MCF 10A (cell line): Measurements from ENCODE around the gene ZNF423. TPM values are rescaled to one million over a fixed set of nuclear protein-coding genes. Genes with fewer than 3 reads are reported as not detected.
"Not testable (repeated sequence)": the region's sequence is repeated elsewhere in the genome, so short reads cannot be mapped to it uniquely, and the experiment has no call there.

Source experiments
- BruUV-seq: library from RNA; stranded (reverse); fragments of 400-500 nt; replicated peaks from 2 replicates; lab custom pipeline; 2021; lab: Mats Ljungman, UMichigan
- CTCF ChIA-PET: fragments of 300-600 bp; sonication (Branson Sonifier 250); formaldehyde crosslinking; extraction: SDS; loops from one replicate; lab custom pipeline; 2021; ENCODE audit warnings: antibody characterized with exemption, inconsistent platforms; lab: Yijun Ruan, JAX
- POLR2A ChIA-PET: fragments of 300-600, 350-650 bp; sonication (Branson Sonifier 250); formaldehyde crosslinking; extraction: SDS; loops from one replicate; lab custom pipeline; 2020; ENCODE audit warnings: antibody characterized with exemption, inconsistent platforms; lab: Yijun Ruan, JAX
- DNase-seq: peaks from one replicate; pipeline ENCODE4 v3.0.0-alpha.2; 2018; ENCODE audit not compliant: unreplicated experiment
- H3K27ac Mint-ChIP-seq: one replicate; pipeline ENCODE4 v1.8.0; 2022; ENCODE audit warnings: mild to moderate bottlenecking, low read depth, mixed read lengths; ENCODE audit not compliant: unreplicated experiment
- H3K27me3 Mint-ChIP-seq: one replicate; pipeline ENCODE4 v1.8.0; 2022; ENCODE audit warnings: mixed read lengths; ENCODE audit not compliant: insufficient read depth, unreplicated experiment
- H3K36me3 Mint-ChIP-seq: one replicate; pipeline ENCODE4 v1.8.0; 2022; ENCODE audit warnings: mild to moderate bottlenecking, moderate library complexity, mixed read lengths; ENCODE audit not compliant: insufficient read depth, unreplicated experiment
- H3K4me1 Mint-ChIP-seq: one replicate; pipeline ENCODE4 v1.8.0; 2022; ENCODE audit warnings: mixed read lengths; ENCODE audit not compliant: insufficient read depth, unreplicated experiment
- H3K4me3 Mint-ChIP-seq: one replicate; pipeline ENCODE4 v1.8.0; 2022; ENCODE audit warnings: mild to moderate bottlenecking, moderate library complexity, mixed read lengths; ENCODE audit not compliant: unreplicated experiment
- H3K9me3 Mint-ChIP-seq: one replicate; pipeline ENCODE4 v1.8.0; 2022; ENCODE audit warnings: mixed read lengths; ENCODE audit not compliant: unreplicated experiment
- CTCF ChIP-seq: fragments of 200-600 bp; IDR thresholded peaks from one replicate; pipeline ENCODE4 v1.8.0; 2022; ENCODE audit warnings: antibody characterized with exemption, mild to moderate bottlenecking; ENCODE audit not compliant: unreplicated experiment
- intact Hi-C: fragments of 100-400 bp; cut with micrococcal nuclease; formaldehyde crosslinking; loops from 2 replicates; pipeline ENCODE4 v1.14.1; 2022
- total RNA-seq: library from RNA; stranded (reverse); gene quantifications from 2 replicates; pipeline ENCODE4 v1.2.3, GENCODE V29; 2022

ZNF423 gene
- total RNA-seq, 1 experiment from 2014 or later, result not detected

- H3K36me3 Mint-ChIP-seq, result no peaks in the 10 kb centered on the region
- BruUV-seq, result no TSS peak
- H3K27ac Mint-ChIP-seq, result no peak overlapping the region
- peaks cover 44% of the 10 kb centered on the region for H3K27me3 Mint-ChIP-seq
- DNase-seq, result no peak
- POLR2A ChIA-PET, result no interaction called here
- peaks cover 5% of the 10 kb centered on the region for H3K9me3 Mint-ChIP-seq
- intact Hi-C loops, result no loop called here
- H3K4me1 Mint-ChIP-seq, result no peaks in the 10 kb centered on the region
- TF ChIP-seq CTCF, result no peak
- no peak overlapping the region for H3K4me3 Mint-ChIP-seq
- CTCF ChIA-PET, result interaction anchor here (0.6 to 1.2 kb wide), 2 partner anchors 13 to 187 kb away, joined by 3 read pairs; no protein-coding TSS in a partner anchor
Measured at GRCh38 chr16:49567950-49568349, 288.0 kb downstream of the ZNF423 start.

GRCh38 chr16:49566432-49566831, 289.5 kb downstream of the ZNF423 start:
- no peaks in the 10 kb centered on the region for H3K4me1 Mint-ChIP-seq
- H3K27me3 Mint-ChIP-seq, result peaks cover 45% of the 10 kb centered on the region
- ChIA-PET POLR2A (no interaction called here), CTCF (interaction anchor here (1.6 kb wide), 1 partner anchor 10 kb away, joined by 4 read pairs; no protein-coding TSS in a partner anchor)
- no peaks in the 10 kb centered on the region for H3K36me3 Mint-ChIP-seq
- no peak for TF ChIP-seq CTCF
- intact Hi-C loops, result no loop called here
- DNase-seq, result no peak
- H3K9me3 Mint-ChIP-seq, result no peaks in the 10 kb centered on the region
- no peak overlapping the region for H3K27ac Mint-ChIP-seq
- no peak overlapping the region for H3K4me3 Mint-ChIP-seq
- BruUV-seq, result no TSS peak

- POLR2A ChIA-PET, result interaction anchor here (0.7 kb wide), 1 partner anchor 229 kb away, joined by 3 read pairs; no protein-coding TSS in a partner anchor
- no peak for DNase-seq
- Mint-ChIP-seq H3K27ac (no peak overlapping the region), H3K4me3 (no peak overlapping the region), H3K9me3 (no peaks in the 10 kb centered on the region), H3K27me3 (peaks cover 57% of the 10 kb centered on the region), H3K36me3 (no peaks in the 10 kb centered on the region), H3K4me1 (no peaks in the 10 kb centered on the region)
- TF ChIP-seq CTCF, result no peak
- CTCF ChIA-PET, result interaction anchor here (0.6 to 1.5 kb wide), 2 partner anchors 9 to 25 kb away, joined by 4 to 12 read pairs; no protein-coding TSS in a partner anchor
- BruUV-seq, result no TSS peak
- intact Hi-C loops, result no loop called here
Measured at GRCh38 chr16:49564496-49565229, 291.2 kb downstream of the ZNF423 start.

- Mint-ChIP-seq H3K36me3 (no peaks in the 10 kb centered on the region), H3K27me3 (peaks cover 57% of the 10 kb centered on the region), H3K27ac (no peak overlapping the region), H3K4me1 (no peaks in the 10 kb centered on the region), H3K4me3 (no peak overlapping the region), H3K9me3 (no peaks in the 10 kb centered on the region)
- no peak for DNase-seq
- ChIA-PET POLR2A (no interaction called here), CTCF (interaction anchor here (0.5 to 1.8 kb wide), 5 partner anchors 29 to 358 kb away, joined by 3 to 7 read pairs (median 3); no protein-coding TSS in a partner anchor)
- intact Hi-C loops, result no loop called here
- TF ChIP-seq CTCF, result no peak
- BruUV-seq, result no TSS peak
Measured at GRCh38 chr16:49563666-49564065, 292.2 kb downstream of the ZNF423 start.

GRCh38 chr16:49562894-49563293, 293.0 kb downstream of the ZNF423 start:
- intact Hi-C loops, BruUV-seq: not testable (repeated sequence)
- CTCF ChIA-PET, result interaction anchor here (1.2 to 1.8 kb wide), 2 partner anchors 30 to 358 kb away, joined by 3 to 7 read pairs; no protein-coding TSS in a partner anchor

More at GRCh38 chr16:49562894-49563293, 293.0 kb downstream of the ZNF423 start:
- H3K4me3 Mint-ChIP-seq, DNase-seq, H3K36me3 Mint-ChIP-seq, H3K4me1 Mint-ChIP-seq, POLR2A ChIA-PET, H3K9me3 Mint-ChIP-seq, H3K27ac Mint-ChIP-seq: not testable (repeated sequence)
- peaks cover 57% of the 10 kb centered on the region for H3K27me3 Mint-ChIP-seq
